SK-N-SH (cell line): ENCODE data around the gene DCAF8L2. TPM values are rescaled to one million over a fixed set of nuclear protein-coding genes. Genes with fewer than 3 reads are reported as not detected.
A peak's percentile ranks its signal among the peaks of the same experiment; 100 is the strongest.

ENCODE experiments used
- CTCF ChIA-PET: fragments of 300-600, 350-600 bp; formaldehyde crosslinking; extraction: SDS; loops from one replicate; lab custom pipeline; 2021; lab: Yijun Ruan, JAX
- POLR2A ChIA-PET: fragments of 350-600 bp; sonication (Branson Sonifier 250); formaldehyde crosslinking; extraction: SDS; loops from one replicate; lab custom pipeline; 2020; ENCODE audit warnings: antibody characterized with exemption, inconsistent platforms; lab: Yijun Ruan, JAX
- DNase-seq: peaks from one replicate; pipeline ENCODE4 v3.0.0; 2012
- H2AFZ ChIP-seq: fragments of 200-600 bp; sonication (generic); 2 replicates; pipeline ENCODE4 v1.8.1; 2016; ENCODE audit warnings: antibody characterized with exemption, mild to moderate bottlenecking, low read depth
- H3F3A ChIP-seq: fragments of 200-600 bp; sonication (generic); replicated peaks from 2 replicates; pipeline ENCODE3; 2016; ENCODE audit warnings: antibody characterized with exemption, mild to moderate bottlenecking; ENCODE audit not compliant: insufficient read depth
- H3K27ac ChIP-seq, 2 experiments: fragments of 200-500 bp in 1 of 2; fragments of 200-600 bp in 1 of 2; sonication (Bioruptor generic) in 1 of 2; sonication (generic), shearing (Covaris generic) in 1 of 2; 2 replicates each; pipeline versions ENCODE4 v1.5.1 to v1.6.1; 2014 to 2016; ENCODE audit warnings: low read depth in 2 of 2, inconsistent platforms in 1 of 2, low read length in 1 of 2, mild to moderate bottlenecking in 1 of 2, mixed read lengths in 1 of 2
- H3K27me3 ChIP-seq: fragments of 200-600 bp; sonication (generic), shearing (Covaris generic); 2 replicates; pipeline ENCODE4 v1.6.1; 2016; ENCODE audit warnings: mixed run types; ENCODE audit not compliant: insufficient read depth
- H3K36me3 ChIP-seq, 2 experiments: fragments of 200-500 bp in 1 of 2; fragments of 200-600 bp in 1 of 2; sonication (Bioruptor generic) in 1 of 2; sonication (generic) in 1 of 2; replicated peaks in 1 of 2; 2 replicates each; pipeline versions ENCODE3 to v1.5.1; 2014 to 2016; ENCODE audit warnings: low read length in 1 of 2, mild to moderate bottlenecking in 1 of 2; ENCODE audit not compliant: insufficient read depth in 2 of 2, control insufficient read depth in 1 of 2
- H3K4me1 ChIP-seq, 2 experiments: fragments of 200-500 bp in 1 of 2; fragments of 200-600 bp in 1 of 2; sonication (Bioruptor generic) in 1 of 2; sonication (generic), shearing (Covaris generic) in 1 of 2; 2 replicates each; pipeline versions ENCODE4 v1.5.1 to v1.6.1; 2014 to 2016; ENCODE audit warnings: low read depth in 1 of 2, low read length in 1 of 2, mixed run types in 1 of 2; ENCODE audit not compliant: insufficient read depth in 2 of 2, control insufficient read depth in 1 of 2
- H3K4me2 ChIP-seq: fragments of 200-600 bp; sonication (generic), shearing (Covaris generic); 2 replicates; pipeline ENCODE4 v1.6.1; 2017; ENCODE audit warnings: mixed run types
- H3K4me3 ChIP-seq, 2 experiments: fragments of 200-500 bp in 1 of 2; fragments of 200-600 bp in 1 of 2; sonication (Bioruptor generic) in 1 of 2; sonication (generic), shearing (Covaris generic) in 1 of 2; 2 replicates each; pipeline versions ENCODE4 v1.5.1 to v1.8.1; 2014 to 2016; ENCODE audit warnings: low read depth in 2 of 2, inconsistent platforms in 1 of 2, low read length in 1 of 2, mild to moderate bottlenecking in 1 of 2, mixed read lengths in 1 of 2, moderate library complexity in 1 of 2
- H3K79me2 ChIP-seq: fragments of 200-600 bp; sonication (generic); 2 replicates; pipeline ENCODE4 v1.8.1; 2017; ENCODE audit warnings: mild to moderate bottlenecking; ENCODE audit not compliant: insufficient read depth
- H3K9ac ChIP-seq: fragments of 200-600 bp; sonication (generic); 2 replicates; pipeline ENCODE4 v1.6.1; 2017; ENCODE audit warnings: mixed run types
- H3K9me2 ChIP-seq: fragments of 200-600 bp; sonication (generic); 2 replicates; pipeline ENCODE4 v1.6.1; 2017; ENCODE audit warnings: mixed run types
- H3K9me3 ChIP-seq: fragments of 200-600 bp; sonication (generic); 2 replicates; pipeline ENCODE4 v1.6.1; 2017; ENCODE audit warnings: mixed run types, mild to moderate bottlenecking, moderate library complexity
- H4K20me1 ChIP-seq: fragments of 200-600 bp; sonication (generic); 2 replicates; pipeline ENCODE4 v1.6.1; 2017; ENCODE audit warnings: mild to moderate bottlenecking, mixed run types; ENCODE audit not compliant: insufficient read depth
- EP300 ChIP-seq, 2 experiments: IDR thresholded peaks; 2 replicates each; pipeline versions ENCODE4 v1.4.0 to v1.6.1; 2012; ENCODE audit warnings: borderline replicate concordance in 1 of 2, low read depth in 1 of 2, low read length in 1 of 2
- POLR2AphosphoS5 ChIP-seq: IDR thresholded peaks from 2 replicates; pipeline ENCODE4 v1.6.1; 2012; ENCODE audit warnings: low read depth, low read length
- RAD21 ChIP-seq: IDR thresholded peaks from 2 replicates; pipeline ENCODE4 v1.6.1; 2012; ENCODE audit warnings: mild to moderate bottlenecking, low read length
- RFX5 ChIP-seq: IDR thresholded peaks from 2 replicates; pipeline ENCODE4 v1.6.1; 2012; ENCODE audit warnings: mild to moderate bottlenecking, improper control_type of control experiment, low read length
- TEAD4 ChIP-seq: IDR thresholded peaks from 2 replicates; pipeline ENCODE4 v1.4.0; 2012; ENCODE audit warnings: mild to moderate bottlenecking, borderline replicate concordance; ENCODE audit not compliant: insufficient read depth
- WGBS: methylation state at CpG from one replicate; pipeline ENCODE4 v1.1.6; 2017; ENCODE audit warnings: low lambda C conversion rate; 5-methylcytosine and 5-hydroxymethylcytosine counted together
- polyA plus RNA-seq, 3 experiments: library from polyadenylated mRNA; depleted of rRNA; stranded (reverse); fragments of >200 nt; gene quantifications; 2 replicates each; pipeline ENCODE4 v1.2.3, GENCODE V29; 2012
- TF ChIP-seq, protein P1 (sequence below): IDR thresholded peaks from 2 replicates; pipeline ENCODE4 v1.4.0; 2012; ENCODE audit warnings: low read depth
- TF ChIP-seq, protein P2 (sequence below): IDR thresholded peaks from 2 replicates; pipeline ENCODE4 v1.6.1; 2012; ENCODE audit warnings: mild to moderate bottlenecking, low read depth, low read length, moderate library complexity
- TF ChIP-seq, protein P3 (sequence below): fragments of 200-600 bp; sonication (generic); IDR thresholded peaks from 2 replicates; pipeline ENCODE4 v1.6.1; 2017; ENCODE audit warnings: antibody characterized with exemption, mild to moderate bottlenecking, moderate library complexity

Gene DCAF8L2
- polyA plus RNA-seq, 1 of the 3 experiments (the other 2 are of a cell fraction) = 0.33 TPM

DNA sequence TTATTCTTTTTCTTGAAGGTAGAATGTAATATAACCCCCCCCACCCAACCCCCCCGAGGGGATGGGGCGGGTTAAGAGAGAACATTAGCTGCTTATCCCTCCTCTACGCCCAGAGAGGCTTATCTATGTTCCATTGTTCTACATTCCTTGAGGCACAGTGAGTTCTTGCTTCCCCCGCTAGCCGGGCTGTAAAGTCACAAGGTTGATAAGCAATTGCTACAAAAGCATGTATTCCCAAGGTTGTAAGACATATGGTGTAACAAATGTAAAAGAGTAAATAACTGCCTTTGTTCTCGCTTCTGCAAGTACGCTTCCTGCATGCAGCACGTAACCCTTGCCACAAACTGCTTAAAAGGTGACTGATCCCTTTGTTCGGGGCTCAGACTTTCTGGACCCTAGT is 8.2 kb downstream of the DCAF8L2 start:
- Histone ChIP-seq H3K9me2 (no peaks in the 10 kb centered on the region), H3K4me1 (no peaks in the 10 kb centered on the region), H3F3A (no peaks in the 10 kb centered on the region), H4K20me1 (0 out of 2 replicates have a peak, but pooled peaks cover 1% of the 10 kb centered on the region), H3K9me3 (no peaks in the 10 kb centered on the region), H3K9ac (no peak overlapping the region), H3K79me2 (no peaks in the 10 kb centered on the region), H3K4me2 (no peak overlapping the region), H3K27me3 (no peaks in the 10 kb centered on the region; the same call in 1 of the 2 replicates), H3K4me3 (no peak overlapping the region), H3K27ac (no peak overlapping the region), H3K36me3 (no peaks in the 10 kb centered on the region), H2AFZ (no peak overlapping the region)
- DNase-seq = no peak
- WGBS = 16% methylated on average over 9 of the region's 9 CpGs
- TF ChIP-seq TEAD4 = no peak
- no peak for TF ChIP-seq EP300 (IDR thresholded peaks at IDR 0.05; ENCODE audit: borderline replicate concordance in 1 of 2, low read depth in 1 of 2, low read length in 1 of 2)
- TF ChIP-seq, protein P1, sequence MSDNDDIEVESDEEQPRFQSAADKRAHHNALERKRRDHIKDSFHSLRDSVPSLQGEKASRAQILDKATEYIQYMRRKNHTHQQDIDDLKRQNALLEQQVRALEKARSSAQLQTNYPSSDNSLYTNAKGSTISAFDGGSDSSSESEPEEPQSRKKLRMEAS = no peak
- TF ChIP-seq, protein P2, sequence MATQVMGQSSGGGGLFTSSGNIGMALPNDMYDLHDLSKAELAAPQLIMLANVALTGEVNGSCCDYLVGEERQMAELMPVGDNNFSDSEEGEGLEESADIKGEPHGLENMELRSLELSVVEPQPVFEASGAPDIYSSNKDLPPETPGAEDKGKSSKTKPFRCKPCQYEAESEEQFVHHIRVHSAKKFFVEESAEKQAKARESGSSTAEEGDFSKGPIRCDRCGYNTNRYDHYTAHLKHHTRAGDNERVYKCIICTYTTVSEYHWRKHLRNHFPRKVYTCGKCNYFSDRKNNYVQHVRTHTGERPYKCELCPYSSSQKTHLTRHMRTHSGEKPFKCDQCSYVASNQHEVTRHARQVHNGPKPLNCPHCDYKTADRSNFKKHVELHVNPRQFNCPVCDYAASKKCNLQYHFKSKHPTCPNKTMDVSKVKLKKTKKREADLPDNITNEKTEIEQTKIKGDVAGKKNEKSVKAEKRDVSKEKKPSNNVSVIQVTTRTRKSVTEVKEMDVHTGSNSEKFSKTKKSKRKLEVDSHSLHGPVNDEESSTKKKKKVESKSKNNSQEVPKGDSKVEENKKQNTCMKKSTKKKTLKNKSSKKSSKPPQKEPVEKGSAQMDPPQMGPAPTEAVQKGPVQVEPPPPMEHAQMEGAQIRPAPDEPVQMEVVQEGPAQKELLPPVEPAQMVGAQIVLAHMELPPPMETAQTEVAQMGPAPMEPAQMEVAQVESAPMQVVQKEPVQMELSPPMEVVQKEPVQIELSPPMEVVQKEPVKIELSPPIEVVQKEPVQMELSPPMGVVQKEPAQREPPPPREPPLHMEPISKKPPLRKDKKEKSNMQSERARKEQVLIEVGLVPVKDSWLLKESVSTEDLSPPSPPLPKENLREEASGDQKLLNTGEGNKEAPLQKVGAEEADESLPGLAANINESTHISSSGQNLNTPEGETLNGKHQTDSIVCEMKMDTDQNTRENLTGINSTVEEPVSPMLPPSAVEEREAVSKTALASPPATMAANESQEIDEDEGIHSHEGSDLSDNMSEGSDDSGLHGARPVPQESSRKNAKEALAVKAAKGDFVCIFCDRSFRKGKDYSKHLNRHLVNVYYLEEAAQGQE = no peak
- TF ChIP-seq POLR2AphosphoS5 = no peak
- no peak for TF ChIP-seq RAD21
- ChIA-PET POLR2A (no interaction called here), CTCF (no interaction called here)

DNA sequence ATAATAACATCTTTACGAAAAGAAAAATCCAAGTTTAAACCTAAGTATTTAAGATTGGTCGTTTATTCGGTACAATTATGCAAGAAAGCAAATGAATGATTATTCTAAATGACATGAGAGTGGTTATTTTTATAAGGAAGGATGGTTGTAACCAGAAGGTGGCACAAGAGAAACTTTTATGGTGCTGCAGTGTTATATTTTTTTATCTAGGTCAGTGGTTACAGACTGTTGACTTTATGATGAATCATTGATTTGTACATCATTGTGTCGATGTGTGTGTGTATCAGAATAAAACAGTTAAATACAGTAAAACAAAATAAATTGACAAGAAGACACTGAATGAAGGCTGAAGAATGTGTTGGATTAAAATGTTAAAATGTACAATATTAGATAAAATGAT is 9.8 kb downstream of the DCAF8L2 start:
- Histone ChIP-seq H2AFZ (no peak overlapping the region), H3K9ac (no peak overlapping the region), H3K4me1 (no peaks in the 10 kb centered on the region), H3K79me2 (no peaks in the 10 kb centered on the region), H3K27me3 (no peaks in the 10 kb centered on the region; the same call in 1 of the 2 replicates), H3K36me3 (no peaks in the 10 kb centered on the region), H3K4me2 (no peak overlapping the region), H3K27ac (no peak overlapping the region), H3K4me3 (no peak overlapping the region), H3K9me2 (0 out of 2 replicates have a peak, but pooled peaks cover 3% of the 10 kb centered on the region), H4K20me1 (no peaks in the 10 kb centered on the region)
- POLR2A ChIA-PET = no interaction called here
- DNase-seq = no peak
- WGBS = 11% methylated on average over 4 of the region's 4 CpGs
- TF ChIP-seq, protein P3, sequence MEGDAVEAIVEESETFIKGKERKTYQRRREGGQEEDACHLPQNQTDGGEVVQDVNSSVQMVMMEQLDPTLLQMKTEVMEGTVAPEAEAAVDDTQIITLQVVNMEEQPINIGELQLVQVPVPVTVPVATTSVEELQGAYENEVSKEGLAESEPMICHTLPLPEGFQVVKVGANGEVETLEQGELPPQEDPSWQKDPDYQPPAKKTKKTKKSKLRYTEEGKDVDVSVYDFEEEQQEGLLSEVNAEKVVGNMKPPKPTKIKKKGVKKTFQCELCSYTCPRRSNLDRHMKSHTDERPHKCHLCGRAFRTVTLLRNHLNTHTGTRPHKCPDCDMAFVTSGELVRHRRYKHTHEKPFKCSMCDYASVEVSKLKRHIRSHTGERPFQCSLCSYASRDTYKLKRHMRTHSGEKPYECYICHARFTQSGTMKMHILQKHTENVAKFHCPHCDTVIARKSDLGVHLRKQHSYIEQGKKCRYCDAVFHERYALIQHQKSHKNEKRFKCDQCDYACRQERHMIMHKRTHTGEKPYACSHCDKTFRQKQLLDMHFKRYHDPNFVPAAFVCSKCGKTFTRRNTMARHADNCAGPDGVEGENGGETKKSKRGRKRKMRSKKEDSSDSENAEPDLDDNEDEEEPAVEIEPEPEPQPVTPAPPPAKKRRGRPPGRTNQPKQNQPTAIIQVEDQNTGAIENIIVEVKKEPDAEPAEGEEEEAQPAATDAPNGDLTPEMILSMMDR = peak; percentile 47; the same call in 1 of the 2 replicates
- TF ChIP-seq RFX5 = no peak
- TF ChIP-seq, all 33 proteins: peak for 1
- CTCF ChIA-PET = no interaction called here
- no peaks in the 10 kb centered on the region for H3K9me3 ChIP-seq
- H3F3A ChIP-seq = no peaks in the 10 kb centered on the region
